Islet of Langerhans (tissue), 1 donor: ENCODE results near the gene DCDC2B.
"Not testable (repeated sequence)": the region's sequence is repeated elsewhere in the genome, so short reads cannot be mapped to it uniquely, and the experiment has no call there.

ENCODE experiments used
- FAIRE-seq: peaks from one replicate; lab custom pipeline; 2011; peaks lifted over from hg19 to GRCh38; lab: Jason Lieb, UNC

DCDC2B gene

DNA sequence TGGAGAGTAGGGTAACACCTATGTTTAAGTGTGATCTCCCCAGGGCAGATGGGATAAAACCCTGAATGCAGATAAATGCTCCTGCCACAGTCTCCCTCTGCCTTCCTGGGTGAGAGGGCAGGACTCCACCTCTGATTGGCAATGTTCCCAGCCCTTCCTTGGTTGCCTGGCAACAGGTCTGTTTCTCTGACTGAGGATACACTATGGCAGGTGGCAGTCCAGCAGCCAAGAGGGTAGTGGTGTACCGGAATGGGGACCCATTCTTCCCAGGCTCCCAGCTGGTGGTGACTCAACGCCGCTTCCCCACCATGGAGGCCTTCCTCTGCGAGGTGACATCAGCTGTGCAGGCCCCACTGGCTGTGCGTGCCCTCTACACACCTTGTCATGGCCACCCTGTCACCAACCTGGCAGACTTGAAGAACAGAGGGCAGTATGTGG, at the start of gene DCDC2B:
TSS of gene DCDC2B (plus strand) at position 199 of the 438 bp plus-strand sequence. CDS start at position 204, 5 bp downstream.
- FAIRE-seq, result no peak

GRCh38 chr1:32159189-32159588, 49.7 kb upstream of the DCDC2B start:
- no peak for FAIRE-seq

DNA sequence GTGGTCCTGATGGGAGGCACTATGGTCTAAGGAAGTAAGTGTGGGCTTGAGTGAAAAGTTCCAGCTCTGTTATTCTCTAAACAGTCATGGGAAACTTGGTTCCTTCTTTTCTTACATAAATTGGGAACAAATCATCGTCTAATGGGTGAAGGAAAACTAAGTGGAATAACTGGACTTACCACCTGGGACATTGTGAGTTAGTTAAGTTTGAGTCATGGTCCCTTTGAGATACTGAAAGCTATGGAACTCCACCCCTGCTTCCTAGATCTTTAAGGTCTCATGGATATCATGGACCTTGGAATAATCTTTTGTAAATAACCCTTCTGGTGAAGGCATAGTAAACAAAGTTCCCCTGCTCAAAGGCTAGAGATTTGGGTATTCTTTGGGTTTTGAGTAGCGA, 45.5 kb upstream of the DCDC2B start:
- FAIRE-seq, result no peak

DNA sequence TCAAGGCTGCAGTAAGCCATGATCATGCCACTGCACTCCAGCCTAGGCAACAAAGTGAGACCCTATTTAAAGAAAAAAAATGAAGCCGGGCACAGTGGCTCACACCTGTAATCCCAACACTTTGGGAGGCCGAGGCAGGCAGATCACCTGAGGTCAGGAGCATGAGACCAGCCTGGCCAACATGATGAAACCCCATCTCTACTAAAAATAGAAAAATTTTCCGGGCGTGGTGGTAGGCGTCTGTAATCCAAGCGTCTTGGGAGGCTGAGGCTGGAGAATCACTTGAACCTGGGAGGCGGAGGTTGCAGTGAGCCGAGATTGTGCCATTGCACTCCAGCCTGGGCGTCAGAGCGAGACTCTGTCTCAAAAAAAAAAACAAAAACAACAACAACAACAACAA, 43.3 kb upstream of the DCDC2B start:
- not testable (repeated sequence) for FAIRE-seq

- no peak for FAIRE-seq
Observed at GRCh38 chr1:32170991-32171390, 37.9 kb upstream of the DCDC2B start.

DNA sequence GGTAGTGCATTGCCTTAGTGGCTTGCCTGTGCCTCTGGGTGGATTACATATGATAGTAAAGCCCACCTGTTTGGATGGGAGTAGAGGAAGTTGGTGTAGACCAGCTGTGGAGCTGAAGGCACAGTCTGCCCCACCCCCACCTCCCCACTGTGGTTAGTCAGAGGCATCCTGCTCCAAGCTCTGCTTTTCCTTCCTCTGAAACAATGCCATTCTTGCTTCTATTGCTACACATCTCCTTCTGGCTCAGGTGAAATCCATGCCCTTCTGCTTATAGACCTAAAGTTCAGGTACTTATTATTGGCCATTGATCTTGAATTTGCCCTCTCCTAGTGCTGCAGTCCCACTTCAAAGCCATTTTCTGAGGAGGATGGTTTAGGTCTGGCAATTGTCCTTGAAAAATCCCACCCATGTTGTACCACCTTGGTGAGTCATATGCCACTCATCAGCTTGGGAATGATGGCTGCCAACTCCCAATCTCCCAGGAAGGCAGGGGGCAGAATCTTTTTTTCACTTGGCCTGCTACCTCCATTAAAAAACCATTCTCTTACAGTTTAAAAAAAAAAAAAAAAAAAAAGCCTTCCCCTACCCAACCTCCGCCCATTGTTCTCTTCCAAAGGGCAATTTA, 36.2 kb upstream of the DCDC2B start:
- FAIRE-seq, result no peak

DNA sequence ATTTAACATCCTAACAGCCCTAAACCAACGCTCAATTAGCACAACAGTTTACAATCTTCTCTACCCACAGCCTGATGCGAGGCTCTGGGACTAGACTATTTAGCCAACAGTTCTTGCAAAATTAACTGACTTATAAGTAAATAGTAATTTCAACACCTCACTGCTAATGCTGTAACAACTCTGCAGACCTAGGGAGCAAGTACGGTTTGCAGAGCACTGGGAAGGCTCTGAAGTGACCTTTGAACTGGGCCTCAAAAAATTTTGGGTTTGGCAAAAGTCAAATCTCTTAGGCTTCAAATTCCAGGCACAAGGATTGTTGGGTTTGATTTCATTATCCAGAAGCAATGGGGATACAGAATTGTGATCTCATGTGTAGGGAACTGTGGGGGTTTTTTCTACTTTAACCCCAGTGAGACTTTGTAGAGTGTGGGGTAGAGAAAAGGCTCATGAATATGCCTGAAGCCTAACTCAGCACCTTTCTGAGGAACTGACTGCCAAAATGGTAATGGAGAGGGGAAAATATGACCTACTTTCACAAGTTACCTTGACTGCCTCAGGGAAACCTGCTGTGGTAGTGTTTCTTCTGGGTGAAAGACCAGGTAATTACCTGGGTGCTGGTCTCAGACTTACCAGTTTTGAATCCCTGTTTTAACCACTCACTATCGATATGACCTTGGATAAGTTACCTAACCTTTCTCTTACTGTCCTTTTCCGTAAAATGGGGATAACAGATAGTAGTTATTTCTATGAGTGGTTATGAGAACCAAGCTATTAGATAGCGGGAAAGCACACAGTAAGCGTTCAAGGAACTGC, 30.3 kb upstream of the DCDC2B start:
- peak; percentile 88 for FAIRE-seq

DNA sequence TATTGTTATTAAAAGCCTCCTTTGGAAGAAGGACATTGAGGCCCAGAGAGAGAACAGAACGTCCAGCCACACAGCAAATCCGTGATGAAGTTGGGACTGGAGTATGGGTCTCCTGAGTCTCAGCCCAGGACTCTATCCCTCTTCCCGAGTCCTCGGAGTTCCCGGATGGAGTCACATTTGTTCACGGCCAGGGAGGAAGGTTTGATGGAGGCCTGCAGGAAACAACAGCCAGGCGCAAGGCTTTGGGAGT, 29.8 kb upstream of the DCDC2B start:
- FAIRE-seq, result no peak

DNA sequence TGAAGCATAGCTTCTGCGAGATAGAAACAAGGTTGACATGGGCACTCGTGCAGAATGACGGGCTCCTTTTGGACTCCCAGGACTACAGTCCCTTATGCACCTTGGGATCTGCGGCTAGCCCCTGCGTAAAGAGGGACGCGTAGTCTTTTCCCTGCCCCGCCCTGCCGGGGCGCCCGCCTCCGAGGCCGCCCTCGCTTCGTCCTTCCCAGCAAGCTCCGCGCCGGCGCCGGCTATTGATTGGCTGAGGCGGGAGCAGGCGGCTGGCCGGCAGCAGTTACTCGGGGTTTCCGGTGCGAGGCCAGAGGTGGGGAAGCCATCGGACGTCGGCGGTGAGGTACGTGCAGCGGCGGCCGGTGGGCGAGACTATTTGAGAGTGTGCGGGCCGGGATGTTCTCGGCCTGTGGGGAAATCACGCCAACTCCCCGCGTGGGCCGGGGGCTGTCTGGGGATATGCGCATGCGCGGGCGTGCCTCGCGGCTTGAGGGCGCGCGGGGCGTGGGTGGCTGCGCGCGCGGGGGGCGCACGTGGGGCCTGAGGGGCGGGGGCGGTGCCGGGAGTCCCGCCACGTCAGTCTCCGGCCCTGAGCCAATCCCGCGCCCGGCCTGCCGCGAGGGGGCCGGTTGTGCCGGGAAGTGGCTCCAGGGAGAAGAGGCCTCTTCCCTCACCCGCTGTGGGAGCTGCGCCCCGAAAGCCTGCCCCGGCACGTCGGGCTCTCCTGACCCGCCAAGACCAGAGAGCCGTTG, 29.3 kb upstream of the DCDC2B start, which contains the start of gene TXLNA:
TSS of gene TXLNA (plus strand) at position 233 of the 743 bp plus-strand sequence. CDS start 671 bp downstream, outside the sequence.
- FAIRE-seq, result no peak

DNA sequence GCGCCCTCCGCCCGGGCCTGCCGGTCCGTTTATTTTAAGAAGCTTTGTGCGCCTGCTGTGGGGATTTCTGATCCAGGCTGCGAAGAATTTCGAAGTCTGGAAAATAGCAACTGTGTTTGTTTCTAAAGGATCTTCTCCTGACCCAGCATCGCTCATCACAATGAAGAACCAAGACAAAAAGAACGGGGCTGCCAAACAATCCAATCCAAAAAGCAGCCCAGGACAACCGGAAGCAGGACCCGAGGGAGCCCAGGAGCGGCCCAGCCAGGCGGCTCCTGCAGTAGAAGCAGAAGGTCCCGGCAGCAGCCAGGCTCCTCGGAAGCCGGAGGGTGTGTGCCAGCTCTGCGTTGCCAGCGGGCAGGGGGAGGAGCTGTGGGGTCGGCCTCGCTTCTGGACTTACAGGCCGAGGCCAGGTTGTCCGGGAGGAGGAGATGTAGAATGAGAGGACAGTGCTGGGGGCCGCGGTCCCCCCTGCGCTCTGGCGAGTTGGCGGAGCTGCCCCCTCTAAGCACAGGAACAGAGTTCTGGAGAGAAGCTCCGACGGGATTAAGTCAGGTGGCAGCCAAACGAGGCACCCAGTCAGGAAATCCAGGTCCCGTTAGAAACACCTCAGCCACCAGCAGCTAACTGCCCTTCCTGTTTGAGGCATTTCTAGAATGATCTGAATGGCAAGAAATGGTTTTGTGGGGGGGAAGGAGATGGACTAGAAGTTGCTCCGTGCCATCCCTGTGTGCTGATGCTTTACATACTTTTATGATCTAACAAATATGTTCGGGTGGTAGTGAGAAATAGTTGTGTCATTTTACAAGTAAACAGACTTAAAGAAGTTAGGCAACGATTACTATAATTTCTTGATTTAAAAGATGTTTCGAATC, 28.5 kb upstream of the DCDC2B start:
- FAIRE-seq, result no peak

- FAIRE-seq, result no peak
Observed at GRCh38 chr1:32181065-32181464, 27.8 kb upstream of the DCDC2B start.

DNA sequence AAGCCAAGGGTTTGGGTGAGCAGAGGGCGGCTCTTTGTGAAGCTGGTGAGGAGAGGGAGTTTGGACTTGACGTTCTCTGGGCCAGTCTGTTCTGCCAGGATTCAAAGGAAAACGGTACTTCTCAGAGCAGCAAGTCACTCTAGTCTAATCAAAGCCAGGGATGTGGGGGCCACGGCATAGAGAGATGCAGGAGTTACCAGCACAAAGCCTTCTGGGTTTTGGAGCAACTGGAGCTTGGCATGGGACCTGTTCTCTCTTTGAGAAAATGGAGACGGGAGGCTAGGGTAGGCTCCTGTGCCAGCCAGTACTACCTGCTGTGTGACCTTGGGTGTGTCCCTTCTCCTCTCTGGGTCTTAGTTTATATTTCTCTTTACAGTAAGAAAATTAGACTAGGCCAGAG, 27.3 kb upstream of the DCDC2B start:
- no peak for FAIRE-seq

DNA sequence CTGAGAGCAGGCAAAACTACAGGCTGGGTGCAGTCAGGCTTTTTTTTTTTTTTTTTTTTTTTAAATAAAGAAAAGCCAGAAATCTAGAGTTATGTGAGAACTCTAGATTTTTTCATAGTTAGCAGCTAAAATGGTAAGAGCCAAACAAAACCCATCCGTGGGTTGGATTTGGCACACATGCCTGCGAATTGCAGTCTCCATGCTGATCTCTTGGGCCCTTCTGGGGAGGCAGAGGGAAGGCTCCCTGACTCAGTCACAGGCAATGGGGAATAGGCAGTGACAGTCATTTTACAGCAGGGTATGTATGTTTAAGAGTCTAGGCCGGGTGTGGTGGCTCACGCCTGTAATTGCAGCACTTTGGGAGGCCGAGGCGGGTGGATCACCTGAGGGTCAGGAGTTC, 26.8 kb upstream of the DCDC2B start:
- FAIRE-seq, result no peak

- FAIRE-seq, result no peak
Observed at GRCh38 chr1:32184650-32185049, 24.2 kb upstream of the DCDC2B start.

DNA sequence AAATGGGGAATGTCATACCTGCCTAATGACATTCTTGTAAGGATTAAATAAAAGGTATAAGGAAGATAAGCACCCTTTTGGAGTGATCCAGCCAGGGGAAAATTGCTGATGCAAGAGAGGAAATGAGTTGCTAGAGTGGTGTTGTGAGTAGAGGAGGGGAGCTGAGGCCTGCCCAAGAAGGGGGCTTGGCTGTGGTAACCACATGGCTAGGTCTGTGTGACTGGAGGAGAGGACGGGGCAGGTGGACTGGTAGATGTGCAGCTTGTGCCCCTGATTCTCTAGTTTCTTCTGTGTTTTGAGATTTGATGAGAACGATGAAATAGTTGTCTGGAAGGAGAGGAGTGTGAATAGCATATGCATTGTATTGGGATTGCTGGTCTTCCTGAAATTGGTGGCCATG, 22.8 kb upstream of the DCDC2B start:
- FAIRE-seq, result no peak

DNA sequence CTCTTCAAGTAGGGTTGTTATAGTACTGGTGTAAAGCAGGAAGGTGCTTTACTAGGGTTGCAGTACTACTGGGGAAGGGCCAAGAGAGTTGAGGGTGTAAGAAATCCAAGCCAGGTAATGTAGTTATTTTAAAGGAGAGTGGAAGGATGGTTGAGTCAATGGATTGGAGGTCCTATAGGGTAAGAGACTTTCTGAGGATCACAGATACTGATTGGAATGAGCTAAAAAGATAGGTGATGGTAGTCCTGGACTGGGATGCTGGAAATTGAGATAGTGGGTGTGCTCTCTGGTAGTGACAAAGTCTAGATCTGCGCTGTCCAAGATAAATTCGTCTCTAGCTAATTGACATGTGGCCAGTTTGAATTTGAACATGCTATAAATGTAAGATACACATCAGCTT, 22.4 kb upstream of the DCDC2B start:
- FAIRE-seq, result no peak

DNA sequence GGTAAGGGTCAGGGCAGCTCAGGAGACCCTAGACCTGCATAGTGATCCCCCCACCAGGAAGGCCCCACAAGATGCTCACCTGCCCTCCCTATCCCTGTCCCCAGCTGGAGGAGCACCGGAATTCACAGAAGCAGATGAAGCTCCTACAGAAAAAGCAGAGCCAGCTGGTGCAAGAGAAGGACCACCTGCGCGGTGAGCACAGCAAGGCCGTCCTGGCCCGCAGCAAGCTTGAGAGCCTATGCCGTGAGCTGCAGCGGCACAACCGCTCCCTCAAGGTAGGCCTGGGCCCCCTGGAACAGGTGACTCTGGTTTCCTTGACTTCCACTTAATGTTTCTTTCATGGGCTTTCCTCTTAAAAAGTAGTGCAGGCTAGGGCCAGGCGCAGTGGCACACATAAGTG, 21.0 kb upstream of the DCDC2B start:
- FAIRE-seq, result no peak

- no peak for FAIRE-seq
Observed at GRCh38 chr1:32192220-32192948, 16.5 kb upstream of the DCDC2B start.

GRCh38 chr1:32194984-32195383, 13.9 kb upstream of the DCDC2B start:
- FAIRE-seq, result no peak

DNA sequence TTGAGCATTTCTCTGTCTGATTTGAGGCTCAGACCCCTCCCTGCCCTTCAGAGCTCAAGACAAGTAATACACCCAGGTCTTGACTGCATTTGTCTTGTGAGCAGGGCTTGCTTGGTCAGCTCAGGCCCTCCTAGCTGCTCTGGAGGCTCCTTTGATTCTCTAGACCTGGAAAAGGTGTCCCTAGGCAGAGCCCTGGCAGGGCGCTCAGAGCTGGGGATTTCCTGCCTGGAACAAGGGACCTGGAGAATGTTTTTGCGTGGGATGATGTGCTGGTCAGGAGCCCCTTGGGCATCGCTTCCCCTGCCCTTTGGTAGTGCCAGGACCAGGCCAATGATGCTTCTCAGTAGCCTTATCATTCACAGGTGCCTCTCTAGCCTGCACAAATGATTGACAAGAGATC, 13.4 kb upstream of the DCDC2B start:
- FAIRE-seq, result no peak

DNA sequence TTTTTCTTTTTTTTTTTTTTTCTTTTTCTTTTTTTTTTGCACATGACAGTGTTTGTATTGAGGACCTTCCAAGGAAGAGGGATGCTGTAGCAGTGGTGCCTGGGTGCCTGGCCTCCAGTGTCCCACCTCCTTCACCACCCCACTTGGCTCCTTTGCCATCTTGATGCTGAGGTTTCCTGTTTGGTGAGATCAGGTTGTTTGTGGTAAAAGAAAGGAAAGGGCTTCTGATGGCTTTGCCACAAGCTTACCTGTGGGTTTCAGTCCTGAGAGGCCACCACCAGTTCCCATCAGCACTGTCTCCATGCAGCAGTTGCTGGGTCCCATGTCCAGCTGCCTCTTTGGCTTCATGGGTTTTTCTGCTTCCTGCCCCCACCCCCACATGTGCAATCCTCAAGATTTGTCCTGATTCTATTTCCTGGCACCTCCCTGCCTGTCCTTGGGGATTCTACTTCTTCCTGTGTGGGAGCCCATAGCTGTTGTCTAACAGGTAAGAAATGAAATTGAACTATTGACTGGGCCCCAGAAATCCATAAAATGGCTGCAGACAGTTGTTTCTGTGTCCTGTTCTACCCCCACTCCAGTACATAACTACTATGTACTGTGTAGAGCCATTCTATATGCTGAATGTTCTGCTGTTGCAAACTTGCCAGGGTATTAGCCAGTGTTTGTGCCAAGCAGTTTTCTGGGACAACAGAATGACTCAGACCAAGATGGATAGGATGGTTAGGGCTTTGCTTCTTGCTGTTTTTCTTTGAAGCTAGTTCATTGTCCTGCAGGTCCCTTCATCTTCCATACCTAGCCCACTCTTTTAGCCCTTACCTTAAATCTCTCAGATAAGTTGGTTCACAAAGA, 12.7 kb upstream of the DCDC2B start:
- no peak for FAIRE-seq
